GM12865 (cell line): ENCODE results near the gene GNG4.
"Not testable (repeated sequence)": the region's sequence is repeated elsewhere in the genome, so short reads cannot be mapped to it uniquely, and the experiment has no call there.

Experiments
- DNase-seq: peaks from one replicate; pipeline ENCODE4 v3.0.0; 2010; ENCODE audit warnings: low read depth
- H3K4me3 ChIP-seq: 2 replicates; pipeline ENCODE4 v1.5.1; 2011; ENCODE audit warnings: mild to moderate bottlenecking, low read depth, low read length, control low read depth
- CTCF ChIP-seq: IDR thresholded peaks from 2 replicates; pipeline ENCODE4 v1.5.1; 2011; ENCODE audit warnings: low read length, control low read depth, low read depth, inconsistent platforms; ENCODE audit not compliant: insufficient read depth; ENCODE audit errors: missing control alignments

Gene GNG4

GRCh38 chr1:235625340-235625739, 24.2 kb downstream of the GNG4 start:
- no peak for TF ChIP-seq CTCF
- H3K4me3 ChIP-seq: no peak overlapping the region
- no peak for DNase-seq

- H3K4me3 ChIP-seq: no peak overlapping the region
- TF ChIP-seq CTCF: no peak
- DNase-seq: no peak
Measured at GRCh38 chr1:235624721-235625333, 24.8 kb downstream of the GNG4 start.

- DNase-seq: no peak
- no peak overlapping the region for H3K4me3 ChIP-seq
- TF ChIP-seq CTCF: no peak
Measured at GRCh38 chr1:235622936-235623779, 26.4 kb downstream of the GNG4 start.

GRCh38 chr1:235619149-235619548, 30.4 kb downstream of the GNG4 start:
- not testable (repeated sequence) for DNase-seq, H3K4me3 ChIP-seq

- no peak overlapping the region for H3K4me3 ChIP-seq
- no peak for TF ChIP-seq CTCF
- no peak for DNase-seq
Measured at GRCh38 chr1:235617808-235618207, 31.8 kb downstream of the GNG4 start.

- TF ChIP-seq CTCF: no peak
- DNase-seq: no peak
- no peak overlapping the region for H3K4me3 ChIP-seq
Measured at GRCh38 chr1:235617140-235617539, 32.4 kb downstream of the GNG4 start.

GRCh38 chr1:235614442-235614954, 35.1 kb downstream of the GNG4 start:
- no peak overlapping the region for H3K4me3 ChIP-seq
- TF ChIP-seq CTCF: no peak
- no peak for DNase-seq
